LNCaP clone FGC (cell line): Measurements from ENCODE around the gene SLC35E4.

Source experiments
- DNase-seq: peaks from one replicate; pipeline ENCODE4 v3.0.0-alpha.2; 2011; ENCODE audit warnings: low read depth
- H3K4me3 ChIP-seq: 2 replicates; pipeline ENCODE4 v1.5.1; 2011; ENCODE audit warnings: mild to moderate bottlenecking, low read depth, low read length, control low read depth
- TF ChIP-seq, protein P1 (sequence below): IDR thresholded peaks from 2 replicates; pipeline ENCODE4 v1.5.1; 2012; ENCODE audit warnings: mild to moderate bottlenecking; ENCODE audit not compliant: control insufficient read depth, insufficient read depth; ENCODE audit errors: extremely low read depth

SLC35E4 gene

DNA sequence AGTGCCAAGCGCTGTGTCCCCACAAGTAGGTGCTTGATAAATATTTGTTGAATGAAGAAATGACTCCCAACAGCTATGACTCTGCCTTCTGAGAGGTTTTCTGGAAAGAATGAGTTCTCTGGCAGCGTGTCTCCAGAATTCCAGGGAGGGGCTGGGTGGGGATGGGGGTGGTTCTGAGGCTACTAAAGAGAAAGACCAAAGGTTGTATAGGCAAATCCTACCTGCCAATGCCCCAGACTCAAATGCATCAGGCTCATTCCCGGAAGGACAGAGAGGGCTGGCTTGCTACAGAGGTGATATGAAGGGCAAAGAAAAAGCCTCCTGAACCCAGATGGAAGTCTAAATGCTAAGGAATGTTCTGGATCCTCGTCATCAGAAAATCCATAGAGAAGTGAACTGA is 30.2 kb downstream of the SLC35E4 start:
- TF ChIP-seq, protein P1, sequence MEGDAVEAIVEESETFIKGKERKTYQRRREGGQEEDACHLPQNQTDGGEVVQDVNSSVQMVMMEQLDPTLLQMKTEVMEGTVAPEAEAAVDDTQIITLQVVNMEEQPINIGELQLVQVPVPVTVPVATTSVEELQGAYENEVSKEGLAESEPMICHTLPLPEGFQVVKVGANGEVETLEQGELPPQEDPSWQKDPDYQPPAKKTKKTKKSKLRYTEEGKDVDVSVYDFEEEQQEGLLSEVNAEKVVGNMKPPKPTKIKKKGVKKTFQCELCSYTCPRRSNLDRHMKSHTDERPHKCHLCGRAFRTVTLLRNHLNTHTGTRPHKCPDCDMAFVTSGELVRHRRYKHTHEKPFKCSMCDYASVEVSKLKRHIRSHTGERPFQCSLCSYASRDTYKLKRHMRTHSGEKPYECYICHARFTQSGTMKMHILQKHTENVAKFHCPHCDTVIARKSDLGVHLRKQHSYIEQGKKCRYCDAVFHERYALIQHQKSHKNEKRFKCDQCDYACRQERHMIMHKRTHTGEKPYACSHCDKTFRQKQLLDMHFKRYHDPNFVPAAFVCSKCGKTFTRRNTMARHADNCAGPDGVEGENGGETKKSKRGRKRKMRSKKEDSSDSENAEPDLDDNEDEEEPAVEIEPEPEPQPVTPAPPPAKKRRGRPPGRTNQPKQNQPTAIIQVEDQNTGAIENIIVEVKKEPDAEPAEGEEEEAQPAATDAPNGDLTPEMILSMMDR = no peak

GRCh38 chr22:30667107-30667493 is 31.5 kb downstream of the SLC35E4 start:
- peak overlapping the region; percentile 60 for H3K4me3 ChIP-seq
- TF ChIP-seq, protein P1 = no peak
- no peak for DNase-seq

More for the DNA sequence above, 30.2 kb downstream of the SLC35E4 start:
- H3K4me3 ChIP-seq = no peak overlapping the region
- DNase-seq = no peak

- H3K4me3 ChIP-seq = peak within 1 kb of the TSS; percentile 60
- DNase-seq = peak; percentile 49
- TF ChIP-seq, protein P1 = no peak
These were observed 32.2 kb downstream of the SLC35E4 start, which contains the start of gene DUSP18 for GRCh38 chr22:30667494-30668385. TSS of gene DUSP18 (minus strand) at chr22:30667875. CDS start at chr22:30664003, 3,872 bp downstream.

DNA sequence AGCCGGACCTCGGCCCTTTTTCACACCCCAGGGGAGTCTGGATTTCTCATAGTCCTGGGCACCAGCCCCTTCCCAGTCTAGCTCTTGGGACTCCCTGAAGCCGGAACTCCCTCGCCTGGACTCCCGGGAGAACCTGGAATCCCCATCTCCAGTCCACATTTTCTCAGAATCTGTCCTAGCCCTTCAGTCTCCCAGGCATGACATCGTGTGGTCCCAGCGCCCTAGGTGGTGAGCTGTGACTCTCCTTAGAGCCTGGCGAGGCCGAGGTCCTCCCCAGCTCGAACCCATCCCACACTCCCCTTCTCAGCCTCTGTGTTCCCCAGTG is 32.8 kb downstream of the SLC35E4 start:
- no peak for DNase-seq
- TF ChIP-seq, protein P1 = no peak
- peak overlapping the region; percentile 60 for H3K4me3 ChIP-seq

- H3K4me3 ChIP-seq = no peak overlapping the region
- no peak for DNase-seq
- TF ChIP-seq, protein P1 = no peak
These were observed 35.5 kb downstream of the SLC35E4 start for GRCh38 chr22:30671071-30671470.

DNA sequence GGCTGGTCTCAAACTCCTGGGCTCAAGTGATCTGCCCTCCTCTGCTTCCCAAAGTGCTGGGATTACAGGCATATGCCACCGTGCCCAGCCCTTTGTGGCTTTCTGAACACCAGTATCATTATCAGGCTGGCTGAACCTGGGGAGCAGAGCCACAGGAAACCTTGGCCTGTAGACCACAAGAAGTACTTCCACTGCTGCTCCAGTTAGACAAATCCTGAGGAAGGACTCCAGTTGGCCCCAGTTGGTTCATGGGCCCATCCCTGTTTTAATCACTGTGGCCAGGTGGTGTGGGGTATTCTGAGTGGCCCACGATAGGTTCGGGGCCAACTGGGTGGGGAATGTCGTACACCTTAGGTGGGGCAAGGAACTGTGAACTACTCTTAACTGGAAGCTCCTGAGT is 37.6 kb downstream of the SLC35E4 start:
- DNase-seq = no peak
- H3K4me3 ChIP-seq = no peak overlapping the region
- TF ChIP-seq, protein P1 = no peak

DNA sequence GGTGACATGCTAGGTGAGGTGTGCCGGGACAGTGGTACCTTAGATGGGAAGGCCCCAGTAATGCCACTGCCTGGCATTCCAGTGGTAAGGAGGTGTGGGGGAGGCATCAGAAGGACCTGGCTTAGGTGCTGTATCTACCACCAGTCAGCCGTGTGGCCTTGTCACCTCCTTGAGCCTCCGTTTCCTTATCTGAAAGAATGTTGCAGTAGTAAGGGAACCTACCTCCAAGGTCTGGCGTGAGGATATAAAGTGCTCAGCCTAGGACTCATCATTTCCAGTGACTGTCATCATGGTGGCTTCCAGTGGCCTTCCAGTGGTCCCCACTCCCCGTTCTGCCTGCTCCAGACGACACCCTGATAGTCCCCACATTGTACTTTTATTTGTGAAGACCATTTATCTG is 38.9 kb downstream of the SLC35E4 start:
- TF ChIP-seq, protein P1 = no peak
- H3K4me3 ChIP-seq = no peak overlapping the region
- no peak for DNase-seq
